HG02943 (cell line): ENCODE measurements around the gene EFNA3.
"Not testable (repeated sequence)": the region's sequence is repeated elsewhere in the genome, so short reads cannot be mapped to it uniquely, and the experiment has no call there.

ENCODE experiments used
- ATAC-seq: cut with Tn5 transposase; IDR thresholded peaks from one replicate; pipeline ENCODE4 v1.9.1; 2021; ENCODE audit warnings: mild to moderate bottlenecking, low read depth, moderate library complexity; ENCODE audit not compliant: unreplicated experiment

EFNA3 gene

DNA sequence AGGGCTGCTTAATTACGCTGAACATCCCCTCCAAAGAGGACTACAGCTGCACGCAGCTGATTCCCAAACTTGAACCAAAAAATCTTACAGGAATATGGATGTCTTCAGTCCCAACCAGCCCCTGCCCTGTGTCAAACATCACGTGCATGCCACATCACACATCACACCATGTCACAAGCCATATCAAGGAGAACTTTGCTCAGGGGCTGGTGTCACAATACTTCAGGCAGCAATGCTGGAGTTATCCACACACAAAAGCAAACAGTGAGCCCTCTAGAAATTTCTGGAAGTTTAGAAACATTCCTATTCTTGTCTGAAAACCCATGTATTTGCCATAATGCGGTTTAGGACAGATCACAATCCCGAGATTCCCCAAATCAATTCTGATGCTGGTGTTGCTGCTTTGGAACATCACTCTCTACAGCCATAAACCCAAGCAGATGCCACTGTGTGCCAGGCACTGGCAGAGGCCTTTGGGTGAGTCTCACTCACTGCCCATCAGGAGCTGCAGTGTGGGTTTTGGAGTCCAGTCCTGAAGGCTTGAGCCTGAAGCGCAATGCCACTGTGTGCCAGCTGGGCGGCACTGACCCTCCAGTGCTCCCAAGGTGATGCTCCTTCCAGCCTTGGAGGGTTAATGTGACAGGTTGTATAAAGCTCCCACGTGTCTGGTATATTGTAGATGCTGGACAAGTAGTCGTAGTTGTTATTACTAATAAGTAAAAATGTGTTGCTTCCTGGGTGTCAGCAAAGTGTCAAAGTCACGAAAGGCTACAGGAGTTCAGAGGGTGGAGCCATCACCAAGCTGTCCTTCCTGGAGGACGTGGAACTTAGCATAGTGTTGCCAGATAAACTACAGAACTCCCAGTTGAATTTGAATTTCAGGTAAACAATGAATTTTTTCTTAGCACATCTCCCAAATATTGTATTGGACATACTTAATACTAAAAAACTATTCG lies 28.9 kb downstream of the EFNA3 start:
- no peak for ATAC-seq

DNA sequence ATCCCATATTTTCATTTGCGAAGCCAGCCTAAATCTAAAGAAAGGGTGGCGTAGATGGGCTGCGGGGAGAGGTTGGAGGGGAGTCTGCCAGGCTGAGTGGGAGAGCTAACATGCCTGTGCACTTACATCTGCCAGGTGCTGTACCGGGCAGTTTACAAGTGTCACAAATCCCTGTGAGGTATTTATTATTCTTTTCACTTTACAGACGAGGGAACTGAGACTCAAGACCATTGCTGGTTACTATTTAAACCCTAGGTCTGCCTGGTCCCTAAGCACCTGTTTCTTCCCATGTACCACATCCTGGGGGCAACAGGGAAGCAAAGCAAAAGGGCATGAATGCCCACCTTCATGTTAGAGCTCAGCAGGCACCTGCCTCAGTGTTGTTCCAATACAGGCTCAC lies 29.7 kb downstream of the EFNA3 start:
- no peak for ATAC-seq

DNA sequence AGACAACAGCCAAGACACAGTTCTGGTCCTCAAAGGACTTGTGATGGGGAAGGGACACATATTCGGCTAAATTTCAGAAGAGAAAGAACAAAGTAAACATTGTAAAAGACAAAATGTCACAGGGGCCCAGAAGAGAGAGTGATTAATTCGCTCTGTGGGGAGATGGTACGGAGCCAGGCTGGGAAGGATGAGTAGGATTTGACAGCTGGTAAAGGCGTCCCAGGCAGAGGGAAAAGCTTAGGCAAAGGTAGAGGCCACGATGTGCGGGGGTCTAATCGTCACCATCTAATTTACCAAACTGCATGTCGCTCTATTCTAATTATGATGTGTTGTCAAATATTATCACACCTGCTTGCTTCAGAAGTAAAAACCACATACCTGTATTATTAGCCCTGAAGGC lies 31.7 kb downstream of the EFNA3 start:
- no peak for ATAC-seq

DNA sequence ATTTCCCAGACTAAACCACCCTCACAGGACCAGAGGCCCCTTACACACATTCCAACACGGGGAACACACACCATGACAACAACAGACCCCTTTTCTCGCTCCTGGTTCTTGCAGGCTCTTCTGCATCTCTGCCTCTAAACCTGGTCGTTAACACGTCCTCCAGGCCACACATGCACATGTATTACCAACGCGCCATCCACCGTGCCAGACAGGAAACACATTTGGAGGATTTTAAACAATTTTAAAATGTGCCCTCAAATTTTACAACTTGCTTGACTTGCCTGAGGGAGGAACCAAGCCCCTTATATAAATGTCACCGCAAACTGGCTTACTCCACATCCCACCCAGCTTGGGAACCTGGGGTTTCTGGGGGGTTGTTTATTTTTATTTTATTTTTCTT lies 32.2 kb downstream of the EFNA3 start:
- ATAC-seq = no peak

DNA sequence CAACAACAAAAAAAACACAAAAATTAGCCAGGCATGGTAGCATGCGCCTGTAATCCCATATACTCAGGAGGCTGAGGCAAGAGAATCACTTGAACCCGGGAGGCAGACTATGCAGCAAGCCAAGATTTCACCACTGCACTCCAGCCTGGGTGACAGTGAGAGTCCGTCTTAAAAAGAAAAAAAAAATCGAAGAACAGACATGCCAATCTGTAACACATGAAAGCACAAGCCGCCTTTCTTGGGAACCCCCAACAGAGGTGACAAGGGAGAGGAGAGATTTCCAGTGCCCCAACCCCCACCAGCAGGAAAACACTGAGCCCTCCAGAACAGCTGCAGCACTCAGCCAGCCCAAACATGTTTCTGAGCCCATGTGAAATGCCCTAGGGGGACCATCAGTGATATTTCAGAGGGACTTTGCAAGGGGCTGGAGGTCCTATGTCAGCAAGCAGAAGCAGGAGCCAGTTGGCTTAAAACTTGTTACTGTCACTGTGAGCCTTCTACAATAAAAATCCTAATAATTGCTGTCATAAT lies 34.9 kb downstream of the EFNA3 start:
- ATAC-seq = no peak

DNA sequence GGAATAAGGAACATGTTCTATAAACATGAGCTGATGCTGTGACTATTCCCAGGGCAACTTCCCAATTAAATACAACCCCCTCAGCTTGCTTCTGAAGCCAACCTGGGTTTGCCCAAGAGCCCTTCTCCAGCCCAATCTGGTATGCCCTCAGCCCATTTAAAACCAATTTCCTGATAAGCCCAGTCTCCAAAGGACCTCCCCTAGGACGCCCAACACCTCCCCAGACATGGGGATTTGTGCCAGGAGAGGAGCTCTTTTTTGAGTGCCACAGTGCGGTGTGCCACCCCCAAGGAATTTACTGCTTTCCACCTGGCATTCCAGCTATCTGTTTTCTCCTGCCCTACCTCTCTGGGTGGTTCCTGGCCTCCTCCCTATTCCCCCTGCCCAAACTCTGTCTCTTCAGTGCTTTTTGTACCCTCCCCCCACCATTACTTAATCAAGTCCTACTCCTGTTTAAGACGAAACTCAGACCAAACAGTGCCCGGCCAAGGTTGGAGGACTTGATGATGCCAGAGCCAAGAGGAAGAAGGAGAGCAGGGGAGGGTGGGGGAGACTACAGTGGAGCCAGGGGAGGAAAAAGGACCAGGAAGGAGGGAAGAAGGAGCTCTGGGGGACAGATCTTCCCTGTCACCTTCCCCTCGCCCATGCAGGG lies 37.6 kb downstream of the EFNA3 start:
- no peak for ATAC-seq

DNA sequence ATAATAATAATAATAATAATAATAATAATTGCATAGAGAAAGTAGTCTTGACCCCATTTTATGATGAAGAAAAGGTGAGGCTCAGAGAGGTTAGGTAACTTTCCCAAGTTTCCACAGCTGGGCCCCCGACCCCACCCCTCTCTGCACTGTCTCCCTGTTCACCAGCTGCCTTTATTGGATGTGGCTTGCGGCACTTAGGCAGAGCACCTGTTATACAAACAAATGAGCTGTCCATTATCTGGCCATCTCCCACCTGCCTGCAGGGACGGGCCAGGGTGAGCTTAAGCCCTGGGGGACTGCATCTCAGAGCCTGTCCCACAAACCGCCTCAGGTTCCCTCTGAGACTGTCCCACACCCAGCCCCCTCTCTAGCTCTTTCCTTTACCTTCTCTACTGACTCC lies 39.0 kb downstream of the EFNA3 start:
- ATAC-seq = no peak

DNA sequence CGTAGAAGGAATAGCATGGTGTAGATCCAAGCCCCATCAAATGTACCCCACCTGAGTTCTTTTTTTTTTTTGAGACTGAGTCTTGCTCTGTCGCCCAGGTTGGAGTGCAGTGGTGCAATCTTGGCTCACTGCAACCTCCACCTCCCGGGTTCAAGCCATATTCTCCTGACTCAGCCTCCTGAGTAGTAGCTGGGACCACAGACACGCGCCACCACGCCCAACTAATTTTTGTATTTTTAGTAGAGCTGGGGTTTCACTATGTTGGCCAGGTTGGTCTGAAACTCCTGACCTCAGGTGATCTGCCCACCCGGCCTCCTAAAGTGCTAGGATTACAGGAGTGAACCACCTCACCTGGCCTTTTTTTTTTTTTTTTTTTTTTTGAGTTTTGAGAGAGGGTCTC lies 39.5 kb downstream of the EFNA3 start:
- not testable (repeated sequence) for ATAC-seq

DNA sequence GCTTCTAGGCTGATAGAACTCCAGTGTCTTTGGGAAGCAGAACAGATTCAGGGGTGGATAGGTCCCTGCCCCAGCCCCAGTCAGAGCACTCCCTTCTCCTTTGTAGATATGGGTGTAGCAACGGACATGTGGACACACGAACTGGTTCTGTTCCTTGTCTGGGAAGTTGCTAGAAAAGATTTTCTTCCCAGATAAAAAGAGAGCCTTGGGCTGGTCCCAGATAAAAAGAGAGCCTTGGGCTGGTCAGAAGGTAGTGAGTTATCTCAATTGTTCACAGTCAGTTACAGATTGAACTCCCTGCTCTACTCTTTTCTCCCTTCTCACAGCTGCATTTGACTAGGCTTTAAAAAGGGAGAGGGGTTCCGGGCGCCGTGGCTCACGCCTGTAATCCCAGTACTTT lies 41.6 kb downstream of the EFNA3 start:
- ATAC-seq = no peak

DNA sequence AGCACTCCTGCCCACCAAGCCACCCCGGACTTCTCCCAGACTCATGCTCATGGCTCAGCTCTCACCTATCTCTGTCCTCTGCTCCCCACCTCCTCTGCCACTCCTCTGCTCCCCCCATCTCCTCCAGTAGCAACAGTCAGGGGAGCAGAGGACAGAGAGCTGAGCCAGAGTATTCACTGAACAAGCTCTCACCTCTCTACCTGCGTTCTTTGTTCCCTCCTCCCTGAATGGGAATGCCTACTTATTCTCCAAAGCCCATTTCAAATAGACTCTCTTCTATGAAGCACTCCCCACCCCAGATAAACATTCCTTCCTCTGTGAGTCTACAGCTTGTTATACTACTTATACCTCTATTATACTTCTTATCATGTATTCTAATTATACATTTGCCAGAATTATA lies 42.6 kb downstream of the EFNA3 start:
- no peak for ATAC-seq

DNA sequence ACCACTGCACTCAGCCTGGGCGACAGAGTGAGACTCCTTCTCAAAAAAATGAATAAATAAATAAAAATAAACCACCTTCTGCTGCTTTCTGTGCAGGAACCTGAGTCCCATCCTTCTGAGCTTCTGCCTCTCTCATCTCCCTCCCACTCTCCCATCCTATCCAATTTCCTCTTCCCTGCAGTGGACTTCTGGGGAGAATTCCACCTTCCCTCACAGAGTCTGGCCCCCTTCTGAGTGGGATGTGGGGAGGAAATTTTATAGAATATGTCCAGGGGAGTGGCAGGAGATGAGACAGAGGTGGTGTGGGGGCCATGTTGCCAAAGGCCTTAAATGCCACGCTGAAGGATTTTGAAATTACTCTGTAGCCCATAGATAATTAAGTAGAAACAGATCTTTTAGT lies 43.7 kb downstream of the EFNA3 start:
- ATAC-seq = no peak

DNA sequence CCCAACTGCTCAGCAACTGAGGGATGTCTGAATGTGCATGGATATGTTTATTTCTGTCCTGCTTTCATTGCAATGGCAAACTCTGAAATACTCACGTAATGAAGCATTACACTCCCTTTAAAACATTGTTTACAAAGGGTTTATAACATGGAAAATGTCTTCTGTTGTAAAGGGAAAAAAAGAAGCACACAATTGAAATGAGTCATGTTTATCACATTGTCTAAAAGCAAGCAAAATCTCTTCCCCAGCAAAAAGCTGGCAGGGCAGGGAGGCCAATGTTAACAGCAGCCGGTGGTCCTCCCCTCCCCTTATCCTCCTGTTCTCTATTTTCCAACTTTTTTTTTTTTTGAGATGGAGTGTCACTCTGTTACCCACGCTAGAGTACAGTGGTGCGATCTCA lies 45.2 kb downstream of the EFNA3 start:
- no peak for ATAC-seq

DNA sequence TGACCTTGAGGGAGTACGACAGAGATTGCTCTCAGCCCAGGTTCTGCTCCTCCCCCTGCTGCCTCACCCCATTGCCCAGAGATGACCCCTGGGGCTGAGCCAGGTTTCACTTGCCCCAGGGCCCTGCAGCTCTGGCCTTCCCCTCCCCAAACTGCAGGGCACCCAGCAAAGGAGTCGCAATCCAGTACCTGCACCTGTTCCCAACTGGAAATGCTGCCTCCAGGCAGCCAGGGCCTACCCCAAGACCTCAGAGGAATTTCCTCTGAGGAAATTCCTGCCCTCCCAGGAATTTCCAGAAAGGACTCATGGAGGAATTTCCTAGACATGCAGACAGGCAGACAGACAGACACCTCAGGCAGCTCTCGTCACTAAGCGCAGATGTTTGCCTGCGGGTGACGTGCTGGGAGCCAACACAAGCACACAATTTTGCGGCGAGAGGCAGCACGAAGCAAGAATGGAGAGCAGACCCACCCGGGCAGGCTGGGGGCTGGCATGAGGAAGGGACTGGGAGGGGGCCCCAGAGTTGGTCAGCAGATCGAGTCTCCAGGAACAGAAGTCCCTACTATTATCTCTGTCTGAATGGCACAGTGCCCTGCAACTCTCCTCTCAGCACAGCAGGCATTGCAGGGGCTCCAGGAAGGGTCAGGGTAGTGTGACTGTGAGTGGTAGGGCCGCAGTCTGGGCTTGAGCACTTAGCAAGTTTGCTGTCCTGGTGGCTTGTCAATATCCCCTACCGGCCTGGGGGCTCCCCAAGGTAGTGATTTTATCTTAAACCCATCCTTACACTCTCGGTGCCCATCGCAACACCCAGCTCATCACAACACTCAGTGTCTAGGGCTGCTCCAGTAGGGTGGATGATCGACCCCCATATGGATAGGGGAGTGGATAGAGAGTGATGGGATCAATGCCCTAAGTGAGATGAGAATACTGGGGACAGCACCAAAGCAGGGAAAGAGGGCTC lies 46.1 kb downstream of the EFNA3 start:
- no peak for ATAC-seq

DNA sequence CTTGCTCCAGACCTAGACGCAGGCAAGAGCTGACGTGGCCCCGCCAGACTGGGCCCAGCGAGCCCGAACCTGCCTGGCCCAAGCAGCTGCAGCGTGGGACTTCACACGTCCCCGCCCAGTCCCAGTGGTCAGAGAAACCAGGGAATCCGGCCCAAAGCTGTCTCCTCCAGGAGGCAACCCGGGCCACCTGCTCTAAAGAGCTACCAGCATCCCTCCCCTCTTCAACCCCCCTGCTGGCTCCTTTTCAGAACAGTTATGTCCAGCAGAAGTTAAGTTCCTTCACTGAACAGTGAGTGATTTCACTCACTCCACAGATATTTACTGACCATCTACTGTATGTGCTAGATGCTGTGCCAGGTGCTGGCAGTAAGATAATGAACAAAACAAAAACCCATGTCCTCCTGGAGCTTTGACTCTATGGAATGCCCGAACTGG lies 46.9 kb downstream of the EFNA3 start:
- ATAC-seq = no peak

DNA sequence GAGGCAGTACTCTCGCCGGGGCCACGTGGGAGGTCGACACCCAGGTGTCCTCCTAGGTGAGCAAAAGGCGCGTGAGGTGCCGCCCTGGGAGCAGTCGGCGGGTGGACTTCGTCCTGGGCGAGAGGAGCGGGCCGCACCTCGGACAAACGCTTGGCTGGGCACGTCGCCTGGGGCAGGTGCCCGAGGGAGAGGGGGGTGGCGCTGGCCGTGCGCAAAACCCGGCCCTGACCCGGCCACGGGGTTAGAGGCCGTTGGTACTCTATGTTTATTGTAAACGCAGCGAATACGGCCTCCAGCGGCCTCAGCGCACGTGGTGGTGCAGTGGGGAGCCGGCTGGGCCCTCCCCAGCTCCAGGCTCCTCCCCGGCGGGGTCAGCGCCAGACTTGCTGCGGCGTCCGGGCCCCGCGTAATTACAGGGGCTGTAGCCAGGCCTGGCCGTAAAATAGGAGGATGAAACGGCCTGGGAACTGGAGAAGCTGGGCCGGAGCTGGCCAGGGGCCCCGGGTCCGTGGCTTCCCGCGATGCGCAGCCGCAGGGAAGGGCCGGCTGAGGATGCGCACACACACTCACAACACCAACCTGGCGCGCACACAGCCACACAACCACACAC lies 47.4 kb downstream of the EFNA3 start:
- no peak for ATAC-seq

DNA sequence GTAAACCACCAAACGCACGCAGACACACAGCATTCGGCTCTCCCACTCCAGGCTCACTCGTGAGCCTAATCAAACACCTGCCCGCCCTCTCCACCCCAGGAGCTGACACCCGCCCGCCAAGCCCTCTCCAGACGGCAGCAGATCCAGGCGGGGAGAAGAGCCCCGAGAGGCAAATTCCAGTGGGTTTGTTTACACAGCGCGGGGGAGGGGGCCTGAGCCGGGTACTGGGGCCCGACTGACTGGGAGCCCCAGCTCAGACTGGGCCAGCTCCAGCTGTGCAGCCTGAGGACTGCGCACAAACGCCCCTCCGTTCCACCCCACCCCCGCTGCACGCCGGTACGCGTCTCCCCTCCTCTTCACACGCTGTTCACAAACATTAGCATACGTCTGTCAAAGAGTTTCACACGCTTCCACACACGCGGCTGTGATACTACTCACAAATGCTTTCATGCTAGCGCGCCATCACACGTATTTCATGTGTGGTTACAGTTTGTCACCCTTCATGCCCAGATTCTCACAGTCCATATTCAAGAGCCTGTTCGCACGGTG lies 48.0 kb downstream of the EFNA3 start:
- ATAC-seq = no peak

DNA sequence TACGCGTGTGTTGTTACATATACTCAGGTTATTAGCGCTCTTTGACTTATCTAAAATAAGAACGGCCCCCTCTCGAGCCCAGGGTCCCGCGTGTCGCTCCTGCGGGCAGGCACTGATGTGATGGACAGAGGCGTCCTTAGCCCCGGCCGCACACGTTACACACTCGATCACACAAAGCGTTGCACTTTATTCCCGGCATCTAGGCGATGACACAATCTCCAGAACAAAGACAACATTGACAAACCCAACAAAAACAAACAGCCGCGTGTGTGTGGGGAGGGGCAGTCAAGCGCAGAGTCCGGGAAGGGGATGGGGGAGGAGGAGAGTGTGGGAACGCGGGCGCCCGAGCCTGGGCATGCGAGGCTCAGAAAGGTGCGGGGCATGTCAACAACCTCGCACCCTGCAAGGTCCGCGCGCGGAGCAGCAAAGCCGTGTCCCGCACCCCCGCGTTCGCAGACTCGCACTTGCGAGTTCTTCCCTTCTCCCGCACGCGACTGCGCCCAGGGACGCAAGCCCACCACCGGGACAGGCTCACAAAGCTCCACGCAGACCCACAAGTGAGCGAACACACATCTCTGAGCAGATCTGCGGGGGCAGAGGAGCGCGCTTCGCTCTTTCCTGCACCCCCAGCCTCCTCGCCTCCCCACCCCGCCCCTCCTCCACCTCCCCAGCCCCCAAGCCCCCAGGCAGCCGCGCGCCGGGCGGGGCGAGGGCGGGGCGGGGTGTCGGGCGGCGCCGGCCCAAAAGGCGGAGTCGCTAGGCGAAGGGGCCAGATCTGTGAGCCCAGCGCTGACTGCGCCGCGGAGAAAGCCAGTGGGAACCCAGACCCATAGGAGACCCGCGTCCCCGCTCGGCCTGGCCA lies 48.7 kb downstream of the EFNA3 start, which contains the start of gene EFNA1:
Gene EFNA1, plus strand, starts transcription at position 772 of the 862 bp plus-strand sequence. CDS start 102 bp downstream, outside the sequence.
- ATAC-seq = no peak

DNA sequence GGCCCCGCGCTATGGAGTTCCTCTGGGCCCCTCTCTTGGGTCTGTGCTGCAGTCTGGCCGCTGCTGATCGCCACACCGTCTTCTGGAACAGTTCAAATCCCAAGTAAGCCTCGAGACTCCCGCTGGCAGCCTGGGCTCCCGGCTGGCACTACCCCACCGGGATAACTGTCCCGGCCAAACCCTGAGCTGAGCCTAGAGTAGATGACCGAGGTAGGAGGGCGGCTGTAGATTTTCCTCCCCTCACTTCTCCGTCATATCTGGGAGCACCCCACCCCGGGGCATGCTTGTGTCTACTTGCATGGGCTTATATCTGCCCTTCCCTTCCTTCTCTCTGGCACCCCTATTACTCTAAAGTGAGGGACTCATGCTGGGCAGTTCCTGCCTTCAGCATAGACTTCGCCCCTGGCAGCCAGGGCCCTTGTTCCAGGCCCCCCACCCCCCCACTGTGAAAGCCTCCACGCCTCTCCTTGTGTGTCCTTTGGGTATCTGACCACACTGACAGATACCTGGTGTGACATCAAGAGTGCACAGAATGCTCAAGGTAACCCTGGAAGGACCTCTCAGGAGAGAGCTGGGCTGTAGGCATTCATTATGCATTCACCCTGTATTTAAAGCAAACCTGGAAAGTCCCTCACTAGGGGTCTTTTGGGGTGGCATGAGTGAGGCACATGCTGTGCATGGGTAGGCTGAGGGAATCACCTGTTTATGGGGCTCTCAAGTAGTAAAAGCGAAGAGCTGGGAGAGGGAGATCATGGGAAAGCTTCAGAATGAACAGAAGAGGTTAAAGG lies 49.5 kb downstream of the EFNA3 start:
- ATAC-seq = no peak
